Naive thymus-derived CD4-positive, alpha-beta T cell (primary cell): ENCODE measurements around the gene FBXL12. TPM values are rescaled to one million over a fixed set of nuclear protein-coding genes. Genes with fewer than 3 reads are reported as not detected.

Source experiments
- ATAC-seq: fragments of 150-1000 bp; cut with Tn5 transposase; 2 replicates; pipeline ENCODE4 v1.10.0; 2021; ENCODE audit warnings: mild to moderate bottlenecking, moderate library complexity
- CTCF ChIA-PET: fragments of 350-600 bp; sonication (Branson Sonifier 250); formaldehyde crosslinking; loops from one replicate; lab custom pipeline; 2021; ENCODE audit warnings: antibody characterized with exemption; lab: Charles Lee
- POLR2A ChIA-PET: fragments of 350-600 bp; sonication (Branson Sonifier 250); formaldehyde crosslinking; loops from one replicate; lab custom pipeline; 2021; ENCODE audit warnings: antibody characterized with exemption, inconsistent platforms; lab: Charles Lee
- DNase-seq, 9 donors: peaks; one replicate each; pipeline versions ENCODE4 v3.0.0 to v3.0.0-alpha.2; 2020 to 2022; ENCODE audit warnings: mixed read lengths in 1 of 9
- H3K27ac ChIP-seq: one replicate; pipeline ENCODE4 v1.7.0; 2013; ENCODE audit warnings: mild to moderate bottlenecking, low read depth, low read length, moderate library complexity
- H3K27me3 ChIP-seq, 2 donors: one replicate each; pipeline ENCODE4 v1.7.0; 2013; ENCODE audit warnings: low read length in 2 of 2, mild to moderate bottlenecking in 2 of 2, moderate library complexity in 2 of 2; ENCODE audit not compliant: control insufficient read depth in 2 of 2, insufficient read depth in 2 of 2
- H3K36me3 ChIP-seq, 3 experiments: 1 replicate in 2 of 3; 2 replicates in 1 of 3; pipeline ENCODE4 v1.7.0; 2013; ENCODE audit warnings: low read length in 3 of 3, mild to moderate bottlenecking in 3 of 3, moderate library complexity in 1 of 3; ENCODE audit not compliant: insufficient read depth in 3 of 3, control insufficient read depth in 2 of 3
- H3K4me1 ChIP-seq, 2 donors: one replicate each; pipeline ENCODE4 v1.7.0; 2013; ENCODE audit warnings: low read length in 2 of 2, mild to moderate bottlenecking in 2 of 2, moderate library complexity in 1 of 2; ENCODE audit not compliant: control insufficient read depth in 2 of 2, insufficient read depth in 2 of 2
- H3K4me3 ChIP-seq: 2 replicates; pipeline ENCODE4 v1.7.0; 2013; ENCODE audit warnings: mild to moderate bottlenecking, low read length
- H3K9me3 ChIP-seq, 3 experiments: 1 replicate in 2 of 3; 2 replicates in 1 of 3; pipeline ENCODE4 v1.7.0; 2013; ENCODE audit warnings: low read length in 3 of 3; ENCODE audit not compliant: control insufficient read depth in 2 of 3
- H3K27ac Mint-ChIP-seq, 9 donors: one replicate each; pipeline ENCODE4 v1.8.0; 2020 to 2022; ENCODE audit warnings: mixed read lengths in 9 of 9, mild to moderate bottlenecking in 8 of 9, moderate library complexity in 5 of 9, inconsistent platforms in 2 of 9
- H3K27me3 Mint-ChIP-seq, 5 donors: one replicate each; pipeline ENCODE4 v1.8.0; 2021 to 2022; ENCODE audit warnings: mixed read lengths in 5 of 5, mild to moderate bottlenecking in 1 of 5
- H3K36me3 Mint-ChIP-seq, 5 donors: one replicate each; pipeline ENCODE4 v1.8.0; 2020 to 2022; ENCODE audit warnings: mixed read lengths in 5 of 5, mild to moderate bottlenecking in 3 of 5, inconsistent platforms in 1 of 5
- H3K4me1 Mint-ChIP-seq, 7 donors: one replicate each; pipeline ENCODE4 v1.8.0; 2020 to 2022; ENCODE audit warnings: mixed read lengths in 7 of 7, mild to moderate bottlenecking in 3 of 7, inconsistent platforms in 1 of 7
- H3K4me3 Mint-ChIP-seq, 10 donors: one replicate each; pipeline ENCODE4 v1.8.0; 2020 to 2022; ENCODE audit warnings: mild to moderate bottlenecking in 10 of 10, mixed read lengths in 10 of 10, moderate library complexity in 6 of 10, inconsistent platforms in 2 of 10
- H3K9me3 Mint-ChIP-seq, 11 donors: one replicate each; pipeline ENCODE4 v1.8.0; 2020 to 2022; ENCODE audit warnings: mixed read lengths in 11 of 11, mild to moderate bottlenecking in 4 of 11, inconsistent platforms in 1 of 11, moderate library complexity in 1 of 11
- intact Hi-C, 2 donors: fragments of 100-400 bp; cut with micrococcal nuclease; formaldehyde crosslinking; loops; one replicate each; pipeline ENCODE4 v1.15.1; 2023
- polyA plus RNA-seq, 2 donors: library from polyadenylated mRNA; unstranded; fragments of 300-500 nt; fragmentation: Illumina TruSeq; gene quantifications; one replicate each; pipeline ENCODE4 v1.2.3, GENCODE V29; 2021
- total RNA-seq, 6 experiments: library from RNA in 5 of 6; stranded (reverse) in 5 of 6; gene quantifications; 1 replicate in 5 of 6; 2 replicates in 1 of 6; pipeline ENCODE4 v1.2.3 and lab custom pipeline; 2021 to 2026

The FBXL12 gene
- total and polyA plus RNA-seq, 7 experiments from 2014 or later = 8.5 to 36.2 (median 32.4) TPM

DNA sequence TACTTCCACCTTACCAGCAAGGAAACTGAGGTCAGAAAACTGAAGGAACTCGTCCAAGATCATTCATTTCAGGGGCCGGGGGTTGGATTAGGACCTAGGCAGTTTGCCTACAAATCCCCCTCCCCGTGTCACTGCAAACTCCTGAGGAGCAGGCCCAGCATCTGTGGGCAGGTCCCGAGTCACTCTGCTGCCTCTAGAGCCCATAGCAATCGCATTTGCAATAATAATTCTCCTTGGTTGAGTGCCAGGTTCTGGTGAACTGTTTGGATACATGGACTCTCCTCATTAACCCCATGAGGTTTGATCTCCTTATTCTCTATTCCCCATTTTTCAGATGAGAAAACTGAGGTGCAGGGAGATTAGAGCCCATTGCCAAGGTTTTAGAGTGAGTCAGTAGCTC lies 17.1 kb upstream of the FBXL12 start:
- Mint-ChIP-seq H3K27ac (peak overlapping the region; percentile 42 to 90 (median 69)), H3K9me3 (no peaks in the 10 kb centered on the region), H3K36me3 (peaks cover 0 to 10% (median 4%) of the 10 kb centered on the region in 5 donors), H3K27me3 (no peaks in the 10 kb centered on the region), H3K4me1 (peaks cover 15 to 27% (median 20%) of the 10 kb centered on the region in 7 donors), H3K4me3 (peak overlapping the region; percentile 83 to 96 (median 87))
- ATAC-seq (no peak), DNase-seq (no peak)
- ChIA-PET POLR2A (interaction anchor here (0.7 to 2.0 kb wide), 4 partner anchors 22 to 70 kb away, joined by 3 to 6 read pairs (median 5); no protein-coding TSS in a partner anchor), CTCF (interaction anchor here (0.6 kb wide), 1 partner anchor 27 kb away, joined by 3 read pairs; no protein-coding TSS in a partner anchor)
- Histone ChIP-seq H3K27me3 (no peaks in the 10 kb centered on the region), H3K36me3 (peaks cover 0 to 34% (median 3%) of the 10 kb centered on the region in 3 experiments), H3K27ac (peak overlapping the region; percentile 71), H3K4me3 (peak overlapping the region; percentile 51), H3K4me1 (peaks cover 10 to 11% of the 10 kb centered on the region in 2 donors), H3K9me3 (no peaks in the 10 kb centered on the region)
- intact Hi-C loops = no loop called here

DNA sequence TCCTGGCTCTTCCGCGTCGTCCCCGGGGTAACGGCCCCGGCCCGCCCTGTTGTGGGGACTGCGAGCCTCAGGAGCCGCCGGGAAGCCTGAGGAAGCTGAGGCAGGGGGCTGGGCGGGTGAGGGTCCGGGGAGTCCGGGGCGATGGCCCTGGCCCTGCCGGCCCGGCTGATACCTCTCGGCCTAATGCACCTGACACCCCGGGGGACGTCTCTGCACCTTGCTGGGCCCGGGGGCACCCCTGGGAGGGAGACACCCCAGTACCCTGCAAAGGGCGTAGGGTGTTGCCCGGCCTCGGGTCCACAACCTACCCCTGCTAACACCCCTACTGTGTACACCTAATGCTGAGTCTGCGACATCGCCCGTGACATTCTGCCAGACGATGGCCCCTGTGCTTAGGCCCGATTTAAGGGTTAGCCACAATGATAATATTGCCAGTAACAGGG lies 16.6 kb upstream of the FBXL12 start:
- intact Hi-C loops = loop anchor here (1.0 to 2.0 kb wide), 15 partner anchors 8 to 695 kb away; partner anchors contain the start of genes FBXL12 (in 2 of the 2), UBL5 (in 2 of the 2), RAVER1 (in 1 of the 2) and SHFL (in 1 of the 2)
- ChIA-PET POLR2A (interaction anchor here (0.6 to 2.2 kb wide), 8 partner anchors 9 to 1539 kb away, joined by 3 to 8 read pairs (median 4); partner anchors contain the start of gene SWSAP1), CTCF (interaction anchor here (0.6 to 1.3 kb wide), 4 partner anchors 10 to 78 kb away, joined by 3 to 7 read pairs (median 3); no protein-coding TSS in a partner anchor)
- peak in 1 of 9 donors; percentile 30 for DNase-seq
- ATAC-seq = peak; percentile 0
- Histone ChIP-seq H3K27me3 (no peaks in the 10 kb centered on the region), H3K4me1 (peaks cover 10 to 11% of the 10 kb centered on the region in 2 donors), H3K27ac (peak overlapping the region; percentile 71), H3K4me3 (peak overlapping the region; percentile 51), H3K9me3 (no peaks in the 10 kb centered on the region), H3K36me3 (peaks cover 0 to 31% (median 0%) of the 10 kb centered on the region in 3 experiments)
- Mint-ChIP-seq H3K9me3 (no peaks in the 10 kb centered on the region), H3K27ac (peak overlapping the region in 8 of 9 donors; percentile 42 to 90 (median 68)), H3K4me1 (peaks cover 15 to 27% (median 20%) of the 10 kb centered on the region in 7 donors), H3K4me3 (peak overlapping the region; percentile 83 to 96 (median 88)), H3K36me3 (peaks cover 0 to 8% (median 4%) of the 10 kb centered on the region in 5 donors), H3K27me3 (no peaks in the 10 kb centered on the region)

DNA sequence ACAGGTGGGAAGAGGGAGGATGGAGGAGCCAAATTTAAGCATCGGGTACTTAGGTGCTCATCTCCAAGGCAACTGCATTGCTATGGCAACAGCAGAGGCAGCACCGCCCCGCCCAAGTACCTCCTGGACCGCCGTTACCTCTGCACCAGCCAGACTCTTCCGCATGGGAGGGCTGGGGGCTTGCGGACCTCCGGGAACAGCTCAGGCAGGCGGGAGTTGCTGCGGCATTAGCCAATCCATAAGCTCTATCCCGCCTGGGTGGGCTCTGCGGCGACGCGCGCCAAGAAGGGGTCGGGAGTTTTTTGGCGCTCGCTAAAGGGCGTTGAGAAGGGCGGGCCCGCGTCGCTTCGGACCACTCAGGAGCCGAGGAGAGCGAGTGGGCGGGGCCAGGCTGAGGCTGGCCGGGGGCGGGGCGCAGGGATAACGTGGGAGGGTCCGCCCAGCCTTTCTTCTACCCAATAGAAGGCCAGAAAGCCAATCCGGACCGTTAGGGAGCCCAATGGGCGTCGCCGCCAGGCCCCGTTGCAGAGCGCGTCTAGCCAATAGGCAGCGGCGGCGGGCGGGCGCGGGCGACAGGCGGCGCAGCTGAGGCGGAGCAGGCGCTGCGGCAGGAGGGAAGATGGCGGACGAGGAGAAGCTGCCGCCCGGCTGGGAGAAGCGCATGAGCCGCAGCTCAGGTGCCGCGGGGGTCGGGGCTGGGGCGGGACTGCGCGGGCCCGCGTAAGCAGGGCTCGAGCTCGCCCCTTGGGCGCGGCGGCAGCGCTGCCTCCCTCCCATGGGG lies 16.0 kb upstream of the FBXL12 start, which contains the start of gene PIN1:
Gene PIN1 (plus strand): TSS at position 593 of the 781 bp plus-strand sequence. CDS start 27 bp downstream, at position 620.
- POLR2A ChIA-PET = interaction anchor here (0.5 to 2.2 kb wide), 10 partner anchors 8 to 1540 kb away, joined by 3 to 8 read pairs (median 4); partner anchors contain the start of gene SWSAP1
- DNase-seq (peak; percentile 98 to 100 (median 99)), ATAC-seq (peak; percentile 98)
- peaks cover 16 to 32% (median 20%) of the 10 kb centered on the region in 7 donors for H3K4me1 Mint-ChIP-seq
- H3K27ac Mint-ChIP-seq = peak within 1 kb of the TSS; percentile 82 to 99 (median 94)
- H3K9me3 ChIP-seq = no peaks in the 10 kb centered on the region
- H3K9me3 Mint-ChIP-seq = no peaks in the 10 kb centered on the region
- peaks cover 0 to 30% (median 0%) of the 10 kb centered on the region in 3 experiments for H3K36me3 ChIP-seq
- H3K4me3 Mint-ChIP-seq = peak within 1 kb of the TSS; percentile 83 to 97 (median 95)
- no peaks in the 10 kb centered on the region for H3K27me3 Mint-ChIP-seq
- H3K27me3 ChIP-seq = no peaks in the 10 kb centered on the region
- peak within 1 kb of the TSS; percentile 92 for H3K4me3 ChIP-seq
- H3K4me1 ChIP-seq = peaks cover 10 to 11% of the 10 kb centered on the region in 2 donors
- intact Hi-C loops = loop anchor here (1.0 to 2.0 kb wide), 15 partner anchors 8 to 695 kb away; partner anchors contain the start of genes FBXL12 (in 2 of the 2), UBL5 (in 2 of the 2), RAVER1 (in 1 of the 2) and SHFL (in 1 of the 2)
- H3K27ac ChIP-seq = peak within 1 kb of the TSS; percentile 71
- CTCF ChIA-PET = interaction anchor here (0.6 to 1.3 kb wide), 4 partner anchors 10 to 1328 kb away, joined by 3 to 7 read pairs (median 3); no protein-coding TSS in a partner anchor
- peaks cover 0 to 5% (median 4%) of the 10 kb centered on the region in 5 donors for H3K36me3 Mint-ChIP-seq

DNA sequence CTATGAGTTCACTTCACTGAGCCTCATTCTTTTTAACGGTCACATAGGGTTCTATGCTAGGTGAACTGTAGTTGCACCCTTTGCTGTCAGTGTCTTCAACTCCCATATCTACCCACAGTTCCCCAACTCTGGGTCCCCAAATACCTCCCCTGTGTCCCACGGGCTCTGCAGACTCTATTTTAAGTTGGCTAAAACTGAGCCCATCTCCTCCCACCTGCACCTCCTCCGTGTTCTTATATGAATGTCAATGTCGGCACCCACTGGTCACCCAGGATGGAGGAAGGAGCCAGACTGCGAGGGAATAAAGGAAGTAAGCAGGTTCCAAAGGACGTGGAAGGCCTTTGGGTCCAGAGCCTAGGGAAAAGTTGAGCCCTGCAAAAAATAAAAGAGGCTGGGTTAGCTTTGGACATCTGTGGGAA lies 15.4 kb upstream of the FBXL12 start:
- Mint-ChIP-seq H3K9me3 (no peaks in the 10 kb centered on the region), H3K4me1 (peaks cover 16 to 35% (median 20%) of the 10 kb centered on the region in 7 donors), H3K36me3 (peaks cover 0 to 5% (median 4%) of the 10 kb centered on the region in 5 donors), H3K27ac (peak overlapping the region in 8 of 9 donors; percentile 82 to 99 (median 93)), H3K4me3 (peak overlapping the region; percentile 83 to 97 (median 95)), H3K27me3 (no peaks in the 10 kb centered on the region)
- Histone ChIP-seq H3K27me3 (no peaks in the 10 kb centered on the region), H3K4me3 (peak overlapping the region; percentile 92), H3K36me3 (peaks cover 0 to 29% (median 0%) of the 10 kb centered on the region in 3 experiments), H3K9me3 (no peaks in the 10 kb centered on the region), H3K27ac (peak overlapping the region; percentile 71), H3K4me1 (peaks cover 10 to 11% of the 10 kb centered on the region in 2 donors)
- DNase-seq = no peak
- no peak for ATAC-seq
- intact Hi-C loops = loop anchor here (2.0 kb wide), 3 partner anchors 28 to 270 kb away; no protein-coding TSS in a partner anchor
- POLR2A ChIA-PET = interaction anchor here (0.5 to 2.2 kb wide), 4 partner anchors 7 to 28 kb away, joined by 3 to 8 read pairs (median 4); no protein-coding TSS in a partner anchor
- CTCF ChIA-PET = interaction anchor here (0.8 to 1.3 kb wide), 2 partner anchors 80 to 1329 kb away, joined by 3 read pairs; no protein-coding TSS in a partner anchor

GRCh38 chr19:9828551-9829063 lies 9.7 kb upstream of the FBXL12 start:
- peak overlapping the region; percentile 90 to 100 (median 99) for H3K4me3 Mint-ChIP-seq
- Histone ChIP-seq H3K9me3 (no peaks in the 10 kb centered on the region), H3K4me1 (peaks cover 14 to 16% of the 10 kb centered on the region in 2 donors), H3K27me3 (no peaks in the 10 kb centered on the region), H3K4me3 (peak overlapping the region; percentile 97), H3K27ac (peak overlapping the region; percentile 87), H3K36me3 (peaks cover 0 to 19% (median 0%) of the 10 kb centered on the region in 3 experiments)
- peaks cover 0 to 14% (median 4%) of the 10 kb centered on the region in 5 donors for H3K36me3 Mint-ChIP-seq
- intact Hi-C loops = no loop called here
- H3K4me1 Mint-ChIP-seq = peaks cover 15 to 43% (median 27%) of the 10 kb centered on the region in 7 donors
- peak overlapping the region; percentile 73 to 99 (median 96) for H3K27ac Mint-ChIP-seq
- ChIA-PET POLR2A (interaction anchor here (1.0 to 1.2 kb wide), 2 partner anchors 9 to 10 kb away, joined by 4 to 5 read pairs; partner anchors contain the start of gene FBXL12), CTCF (interaction anchor here (2.1 kb wide), 1 partner anchor 203 kb away, joined by 8 read pairs; no protein-coding TSS in a partner anchor)
- H3K9me3 Mint-ChIP-seq = peaks cover 0 to 1% (median 0%) of the 10 kb centered on the region in 11 donors
- ATAC-seq (no peak), DNase-seq (no peak)
- no peaks in the 10 kb centered on the region for H3K27me3 Mint-ChIP-seq
